HG03103 (cell line): ENCODE data around the gene USP25.

Source experiments
- ATAC-seq: cut with Tn5 transposase; IDR thresholded peaks from one replicate; pipeline ENCODE4 v1.9.1; 2021; ENCODE audit warnings: low read depth; ENCODE audit not compliant: unreplicated experiment

USP25 gene, protein sequence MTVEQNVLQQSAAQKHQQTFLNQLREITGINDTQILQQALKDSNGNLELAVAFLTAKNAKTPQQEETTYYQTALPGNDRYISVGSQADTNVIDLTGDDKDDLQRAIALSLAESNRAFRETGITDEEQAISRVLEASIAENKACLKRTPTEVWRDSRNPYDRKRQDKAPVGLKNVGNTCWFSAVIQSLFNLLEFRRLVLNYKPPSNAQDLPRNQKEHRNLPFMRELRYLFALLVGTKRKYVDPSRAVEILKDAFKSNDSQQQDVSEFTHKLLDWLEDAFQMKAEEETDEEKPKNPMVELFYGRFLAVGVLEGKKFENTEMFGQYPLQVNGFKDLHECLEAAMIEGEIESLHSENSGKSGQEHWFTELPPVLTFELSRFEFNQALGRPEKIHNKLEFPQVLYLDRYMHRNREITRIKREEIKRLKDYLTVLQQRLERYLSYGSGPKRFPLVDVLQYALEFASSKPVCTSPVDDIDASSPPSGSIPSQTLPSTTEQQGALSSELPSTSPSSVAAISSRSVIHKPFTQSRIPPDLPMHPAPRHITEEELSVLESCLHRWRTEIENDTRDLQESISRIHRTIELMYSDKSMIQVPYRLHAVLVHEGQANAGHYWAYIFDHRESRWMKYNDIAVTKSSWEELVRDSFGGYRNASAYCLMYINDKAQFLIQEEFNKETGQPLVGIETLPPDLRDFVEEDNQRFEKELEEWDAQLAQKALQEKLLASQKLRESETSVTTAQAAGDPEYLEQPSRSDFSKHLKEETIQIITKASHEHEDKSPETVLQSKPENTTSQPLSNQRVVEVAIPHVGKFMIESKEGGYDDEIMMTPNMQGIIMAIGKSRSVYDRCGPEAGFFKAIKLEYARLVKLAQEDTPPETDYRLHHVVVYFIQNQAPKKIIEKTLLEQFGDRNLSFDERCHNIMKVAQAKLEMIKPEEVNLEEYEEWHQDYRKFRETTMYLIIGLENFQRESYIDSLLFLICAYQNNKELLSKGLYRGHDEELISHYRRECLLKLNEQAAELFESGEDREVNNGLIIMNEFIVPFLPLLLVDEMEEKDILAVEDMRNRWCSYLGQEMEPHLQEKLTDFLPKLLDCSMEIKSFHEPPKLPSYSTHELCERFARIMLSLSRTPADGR

GRCh38 chr21:15729674-15730483 lies at the start of gene USP25:
TSS of gene USP25 (plus strand) at chr21:15729982. CDS start at chr21:15730394, 412 bp downstream.
- peak; percentile 73 for ATAC-seq

- no peak for ATAC-seq
These were observed 47.4 kb upstream of the USP25 start for GRCh38 chr21:15682186-15682895.

GRCh38 chr21:15682977-15683376 lies 46.8 kb upstream of the USP25 start:
- no peak for ATAC-seq

- no peak for ATAC-seq
These were observed 43.3 kb upstream of the USP25 start for GRCh38 chr21:15686506-15686905.

DNA sequence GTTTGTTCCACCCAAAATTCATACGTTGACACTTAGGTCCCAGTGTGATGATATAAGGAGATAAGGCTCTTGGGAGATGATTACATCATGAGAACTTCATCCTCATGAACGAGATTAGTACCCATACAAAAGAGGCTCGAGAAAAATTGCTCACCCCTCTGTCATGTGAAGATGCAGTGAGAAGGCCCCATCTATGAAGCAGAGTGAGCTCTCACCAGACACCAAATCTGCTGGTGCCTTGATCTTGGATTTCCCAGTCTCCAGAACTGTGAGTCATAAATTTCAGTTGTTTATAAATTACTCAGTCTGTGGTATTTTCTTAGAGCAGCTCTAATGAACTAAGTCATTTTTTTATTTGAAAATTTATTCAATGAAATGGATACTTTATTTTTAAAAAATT lies 42.6 kb upstream of the USP25 start:
- ATAC-seq, result no peak

DNA sequence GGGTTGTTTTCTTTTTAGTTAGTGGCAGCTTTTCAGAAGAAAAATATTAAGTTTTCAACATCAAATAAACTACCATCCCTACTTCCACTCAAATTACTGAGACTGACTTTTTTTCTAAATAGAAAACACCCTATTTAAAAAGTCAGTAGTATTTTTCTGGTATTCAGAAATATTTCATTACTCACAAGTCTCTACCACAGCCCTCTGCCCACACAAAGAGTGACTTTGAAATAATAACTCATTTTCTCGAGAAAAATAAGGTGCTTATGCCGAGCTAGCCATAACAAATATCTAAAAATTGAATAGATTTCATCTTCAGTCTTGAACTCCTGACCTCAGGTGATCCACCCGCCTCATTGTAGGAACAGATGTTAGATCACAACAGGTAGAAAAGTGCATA lies 41.8 kb upstream of the USP25 start:
- no peak for ATAC-seq

DNA sequence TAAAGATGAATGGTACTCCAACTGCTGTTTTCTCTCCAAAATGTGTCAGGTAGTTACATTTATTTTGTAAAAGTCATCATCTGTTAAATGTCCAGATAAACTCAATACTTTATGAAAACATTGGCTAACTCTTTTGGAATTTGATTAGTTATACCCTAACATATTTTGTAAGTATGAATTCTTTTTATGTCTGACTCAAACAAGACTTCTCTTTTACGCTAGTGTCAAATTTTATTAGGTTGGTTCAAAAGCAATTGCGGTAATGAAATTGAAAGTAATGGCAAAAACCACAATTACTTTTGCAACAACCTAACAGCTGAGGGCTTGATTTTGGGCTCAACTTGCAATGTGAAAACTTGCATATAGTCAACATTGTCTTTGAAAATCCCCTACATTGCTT lies 41.0 kb upstream of the USP25 start:
- ATAC-seq, result no peak

DNA sequence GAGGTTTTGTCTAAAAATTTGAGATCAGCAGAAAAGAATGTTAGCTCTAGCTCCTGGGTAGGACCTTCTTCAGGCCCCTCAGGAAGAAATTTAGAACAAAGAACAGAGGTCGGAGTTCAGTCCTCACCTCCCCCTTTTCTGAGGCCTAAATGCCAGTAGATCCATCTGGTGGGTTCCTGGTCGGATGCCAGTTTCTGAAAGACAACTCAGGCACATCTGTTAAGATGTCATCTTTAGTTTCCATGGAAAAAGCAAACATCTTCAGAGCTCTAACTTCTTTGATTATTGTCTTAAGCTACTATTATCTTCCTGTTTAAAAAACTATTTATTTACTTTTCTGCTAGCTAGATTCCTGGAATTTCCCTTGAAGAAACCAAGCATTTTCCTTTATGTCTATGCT lies 37.1 kb upstream of the USP25 start:
- no peak for ATAC-seq

GRCh38 chr21:15695241-15695640 lies 34.5 kb upstream of the USP25 start:
- ATAC-seq, result no peak

GRCh38 chr21:15701830-15702229 lies 28.0 kb upstream of the USP25 start:
- ATAC-seq, result no peak

DNA sequence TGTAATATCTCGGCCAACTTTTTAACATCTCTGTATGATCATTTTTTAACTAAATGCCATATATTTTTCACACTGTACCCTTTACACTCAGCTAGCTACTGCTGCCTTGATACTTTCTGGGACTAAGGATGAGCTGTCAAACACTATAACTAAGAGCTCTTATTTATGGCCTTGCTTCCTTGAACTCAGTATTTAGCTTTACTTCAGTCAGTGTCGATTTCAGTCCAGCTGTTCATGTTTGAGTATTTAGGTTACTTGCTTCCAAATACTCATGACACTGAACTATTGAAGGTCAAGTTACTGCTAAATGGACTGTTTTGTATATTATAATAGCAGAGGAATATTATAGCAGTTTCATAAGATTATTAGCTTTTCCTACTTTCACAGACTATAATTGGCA lies 25.9 kb upstream of the USP25 start:
- no peak for ATAC-seq

DNA sequence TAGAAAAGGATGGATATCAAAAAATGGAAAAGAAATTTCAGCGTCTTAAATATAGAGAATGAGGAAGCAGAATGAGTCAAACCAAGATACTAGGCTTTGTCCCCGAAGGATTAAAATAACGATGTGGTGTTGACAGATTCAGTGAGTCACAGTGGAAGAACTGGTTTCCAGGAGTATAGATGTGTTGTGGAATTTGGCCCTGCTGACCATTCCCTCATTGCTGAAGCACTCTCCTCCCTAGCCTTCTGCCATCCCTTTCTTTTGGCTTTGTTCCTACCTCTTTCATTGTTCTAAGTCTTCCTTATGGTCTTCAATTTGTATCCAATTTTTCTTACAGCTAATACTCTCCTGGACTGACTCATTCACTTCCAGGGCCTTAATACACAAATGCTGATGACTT lies 23.1 kb upstream of the USP25 start:
- ATAC-seq, result no peak

GRCh38 chr21:15713412-15713811 lies 16.4 kb upstream of the USP25 start:
- no peak for ATAC-seq

- ATAC-seq, result no peak
These were observed 11.1 kb upstream of the USP25 start for GRCh38 chr21:15718711-15719110.

DNA sequence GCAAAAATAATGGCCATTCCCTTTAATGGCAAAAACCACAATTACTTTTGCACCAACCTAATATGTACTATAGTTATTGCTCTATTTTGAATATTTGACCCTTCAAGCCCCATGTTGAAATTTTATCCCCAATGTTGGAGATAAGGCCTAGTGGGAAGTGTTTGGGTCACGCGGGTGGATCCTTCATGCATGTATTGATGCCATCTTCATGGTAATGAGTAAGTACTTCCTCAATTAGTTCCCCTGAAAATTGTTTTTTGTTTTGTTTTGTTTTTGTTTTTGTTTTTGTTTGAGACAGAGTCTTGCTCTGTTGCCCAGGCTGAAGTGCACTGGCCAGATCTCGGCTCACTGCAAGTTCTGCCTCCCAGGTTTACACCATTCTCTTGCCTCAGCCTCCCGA lies 9.8 kb upstream of the USP25 start:
- ATAC-seq, result no peak

- no peak for ATAC-seq
These were observed 7.0 kb upstream of the USP25 start for GRCh38 chr21:15722591-15723324.

- no peak for ATAC-seq
These were observed 3.8 kb upstream of the USP25 start for GRCh38 chr21:15725949-15726348.

DNA sequence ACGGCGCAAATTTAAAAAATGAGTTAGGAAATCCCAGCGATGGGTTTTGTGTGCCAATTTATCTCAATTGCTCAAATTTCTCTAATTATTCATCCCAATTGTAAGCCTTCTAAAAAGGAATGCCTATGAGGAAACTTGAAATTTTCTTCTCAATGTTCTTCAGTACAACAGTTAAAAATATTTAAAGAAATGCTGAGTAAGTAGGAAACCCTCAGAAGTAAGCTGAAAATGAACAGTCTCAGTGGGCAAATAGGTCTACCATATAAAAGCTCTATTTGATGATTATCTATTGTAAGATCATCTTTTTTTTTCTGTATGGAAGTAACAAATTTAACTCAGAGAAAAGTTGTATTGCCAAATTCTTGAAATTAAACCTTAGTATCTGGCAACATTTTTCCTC lies 1.7 kb upstream of the USP25 start:
- ATAC-seq, result no peak

GRCh38 chr21:15729346-15729673 lies 472 bp upstream of the USP25 start:
- ATAC-seq, result no peak
